NCI-H146 treated with DMSO at 0.1 percent for 48 hours (cell line): ENCODE results near the gene NDUFS4.
"Not testable (repeated sequence)": the region's sequence is repeated elsewhere in the genome, so short reads cannot be mapped to it uniquely, and the experiment has no call there.

Experiments used
- DNase-seq: peaks from one replicate; lab custom pipeline; 2025; ENCODE audit not compliant: unreplicated experiment; lab: John Stamatoyannopoulos, UW

The NDUFS4 gene

GRCh38 chr5:53560506-53561191, at the start of gene NDUFS4:
Gene NDUFS4, plus strand, starts transcription at chr5:53560639. Its CDS starts 24 bp downstream, at chr5:53560663.
- peak; percentile 70 for DNase-seq

- DNase-seq, result no peak
These were observed 47.9 kb upstream of the NDUFS4 start for GRCh38 chr5:53512539-53512938.

GRCh38 chr5:53515988-53516387, 44.5 kb upstream of the NDUFS4 start:
- DNase-seq, result no peak

- DNase-seq, result no peak
These were observed 39.6 kb upstream of the NDUFS4 start for GRCh38 chr5:53520813-53521212.

GRCh38 chr5:53537711-53538110, 22.7 kb upstream of the NDUFS4 start:
- no peak for DNase-seq

GRCh38 chr5:53540739-53541138, 19.7 kb upstream of the NDUFS4 start:
- DNase-seq, result not testable (repeated sequence)

- no peak for DNase-seq
These were observed 18.6 kb upstream of the NDUFS4 start for GRCh38 chr5:53541859-53542258.

GRCh38 chr5:53542926-53543325, 17.5 kb upstream of the NDUFS4 start:
- DNase-seq, result no peak

- DNase-seq, result no peak
These were observed 17.0 kb upstream of the NDUFS4 start for GRCh38 chr5:53543401-53543800.

- no peak for DNase-seq
These were observed 14.7 kb upstream of the NDUFS4 start for GRCh38 chr5:53545744-53546143.

GRCh38 chr5:53547226-53547625, 13.2 kb upstream of the NDUFS4 start:
- DNase-seq, result no peak

- not testable (repeated sequence) for DNase-seq
These were observed 11.9 kb upstream of the NDUFS4 start for GRCh38 chr5:53548501-53548900.

- DNase-seq, result no peak
These were observed 10.6 kb upstream of the NDUFS4 start for GRCh38 chr5:53549792-53550191.

GRCh38 chr5:53552561-53552960, 7.9 kb upstream of the NDUFS4 start:
- no peak for DNase-seq

- no peak for DNase-seq
These were observed 6.0 kb upstream of the NDUFS4 start for GRCh38 chr5:53554444-53554843.

- DNase-seq, result no peak
These were observed 5.3 kb upstream of the NDUFS4 start for GRCh38 chr5:53555160-53555559.

- DNase-seq, result no peak
These were observed 4.4 kb upstream of the NDUFS4 start for GRCh38 chr5:53556001-53556400.

GRCh38 chr5:53557386-53557785, 3.1 kb upstream of the NDUFS4 start:
- DNase-seq, result no peak

- DNase-seq, result no peak
These were observed 1.5 kb upstream of the NDUFS4 start for GRCh38 chr5:53558966-53559365.

GRCh38 chr5:53560028-53560427, 411 bp upstream of the NDUFS4 start:
- peak; percentile 31 for DNase-seq

GRCh38 chr5:53568401-53568800, 8.0 kb downstream of the NDUFS4 start:
- DNase-seq, result no peak

- DNase-seq, result no peak
These were observed 8.4 kb downstream of the NDUFS4 start for GRCh38 chr5:53568871-53569270.

- no peak for DNase-seq
These were observed 9.0 kb downstream of the NDUFS4 start for GRCh38 chr5:53569453-53569852.
